SK-N-SH (cell line): ENCODE results near the gene SLC25A18.

Source experiments
- FOSL2 ChIP-seq: IDR thresholded peaks from 2 replicates; pipeline ENCODE4 v1.4.0; 2012; ENCODE audit warnings: low read depth, mild to moderate bottlenecking, moderate library complexity, borderline replicate concordance
- GABPA ChIP-seq: IDR thresholded peaks from 2 replicates; pipeline ENCODE4 v1.4.0; 2012; ENCODE audit warnings: low read depth, mild to moderate bottlenecking
- JUND ChIP-seq: IDR thresholded peaks from 2 replicates; pipeline ENCODE4 v1.4.0; 2012
- MXI1 ChIP-seq: IDR thresholded peaks from 2 replicates; pipeline ENCODE4 v1.6.1; 2012; ENCODE audit warnings: mild to moderate bottlenecking, low read depth, low read length, improper control_type of control experiment
- POLR2AphosphoS5 ChIP-seq: IDR thresholded peaks from 2 replicates; pipeline ENCODE4 v1.6.1; 2012; ENCODE audit warnings: low read depth, low read length
- REST ChIP-seq: IDR thresholded peaks from 2 replicates; pipeline ENCODE4 v1.6.1; 2012; ENCODE audit warnings: mild to moderate bottlenecking, low read depth, low read length, moderate library complexity
- SIN3A ChIP-seq: IDR thresholded peaks from 2 replicates; pipeline ENCODE4 v1.6.1; 2012; ENCODE audit warnings: low read depth, mild to moderate bottlenecking, low read length, moderate library complexity, borderline replicate concordance
- SMC3 ChIP-seq: IDR thresholded peaks from 2 replicates; pipeline ENCODE4 v1.6.1; 2012; ENCODE audit warnings: low read depth, low read length, improper control_type of control experiment
- USF1 ChIP-seq: IDR thresholded peaks from 2 replicates; pipeline ENCODE4 v1.4.0; 2012; ENCODE audit warnings: low read depth, borderline replicate concordance
- YY1 ChIP-seq: IDR thresholded peaks from 2 replicates; pipeline ENCODE4 v1.4.0; 2012; ENCODE audit warnings: low read depth, mild to moderate bottlenecking
- TF ChIP-seq, protein P1 (sequence below): fragments of 200-600 bp; sonication (generic); IDR thresholded peaks from 2 replicates; pipeline ENCODE4 v1.6.1; 2017; ENCODE audit warnings: antibody characterized with exemption, mild to moderate bottlenecking, moderate library complexity
- TF ChIP-seq, protein P2 (sequence below): fragments of 150-350 bp; IDR thresholded peaks from 2 replicates; pipeline ENCODE4 v1.6.1; 2017; ENCODE audit warnings: antibody characterized with exemption, low read length, low read depth, borderline replicate concordance
- TF ChIP-seq, protein P3 (sequence below): IDR thresholded peaks from 2 replicates; pipeline ENCODE4; 2012

GRCh38 chr22:17627961-17628405 is 64.7 kb downstream of the SLC25A18 start:
- TF ChIP-seq YY1 (no peak), POLR2AphosphoS5 (no peak), SIN3A (no peak), GABPA (no peak), USF1 (no peak), SMC3 (no peak), MXI1 (no peak), REST (no peak), JUND (no peak), FOSL2 (no peak)
- TF ChIP-seq, protein P1, sequence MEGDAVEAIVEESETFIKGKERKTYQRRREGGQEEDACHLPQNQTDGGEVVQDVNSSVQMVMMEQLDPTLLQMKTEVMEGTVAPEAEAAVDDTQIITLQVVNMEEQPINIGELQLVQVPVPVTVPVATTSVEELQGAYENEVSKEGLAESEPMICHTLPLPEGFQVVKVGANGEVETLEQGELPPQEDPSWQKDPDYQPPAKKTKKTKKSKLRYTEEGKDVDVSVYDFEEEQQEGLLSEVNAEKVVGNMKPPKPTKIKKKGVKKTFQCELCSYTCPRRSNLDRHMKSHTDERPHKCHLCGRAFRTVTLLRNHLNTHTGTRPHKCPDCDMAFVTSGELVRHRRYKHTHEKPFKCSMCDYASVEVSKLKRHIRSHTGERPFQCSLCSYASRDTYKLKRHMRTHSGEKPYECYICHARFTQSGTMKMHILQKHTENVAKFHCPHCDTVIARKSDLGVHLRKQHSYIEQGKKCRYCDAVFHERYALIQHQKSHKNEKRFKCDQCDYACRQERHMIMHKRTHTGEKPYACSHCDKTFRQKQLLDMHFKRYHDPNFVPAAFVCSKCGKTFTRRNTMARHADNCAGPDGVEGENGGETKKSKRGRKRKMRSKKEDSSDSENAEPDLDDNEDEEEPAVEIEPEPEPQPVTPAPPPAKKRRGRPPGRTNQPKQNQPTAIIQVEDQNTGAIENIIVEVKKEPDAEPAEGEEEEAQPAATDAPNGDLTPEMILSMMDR, result no peak
- TF ChIP-seq, protein P2, sequence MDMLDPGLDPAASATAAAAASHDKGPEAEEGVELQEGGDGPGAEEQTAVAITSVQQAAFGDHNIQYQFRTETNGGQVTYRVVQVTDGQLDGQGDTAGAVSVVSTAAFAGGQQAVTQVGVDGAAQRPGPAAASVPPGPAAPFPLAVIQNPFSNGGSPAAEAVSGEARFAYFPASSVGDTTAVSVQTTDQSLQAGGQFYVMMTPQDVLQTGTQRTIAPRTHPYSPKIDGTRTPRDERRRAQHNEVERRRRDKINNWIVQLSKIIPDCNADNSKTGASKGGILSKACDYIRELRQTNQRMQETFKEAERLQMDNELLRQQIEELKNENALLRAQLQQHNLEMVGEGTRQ, result no peak
- TF ChIP-seq, protein P3, sequence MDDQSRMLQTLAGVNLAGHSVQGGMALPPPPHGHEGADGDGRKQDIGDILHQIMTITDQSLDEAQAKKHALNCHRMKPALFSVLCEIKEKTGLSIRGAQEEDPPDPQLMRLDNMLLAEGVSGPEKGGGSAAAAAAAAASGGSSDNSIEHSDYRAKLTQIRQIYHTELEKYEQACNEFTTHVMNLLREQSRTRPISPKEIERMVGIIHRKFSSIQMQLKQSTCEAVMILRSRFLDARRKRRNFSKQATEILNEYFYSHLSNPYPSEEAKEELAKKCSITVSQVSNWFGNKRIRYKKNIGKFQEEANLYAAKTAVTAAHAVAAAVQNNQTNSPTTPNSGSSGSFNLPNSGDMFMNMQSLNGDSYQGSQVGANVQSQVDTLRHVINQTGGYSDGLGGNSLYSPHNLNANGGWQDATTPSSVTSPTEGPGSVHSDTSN, result no peak
